Skeletal muscle cell (primary cell): ENCODE measurements around the gene MRPL9.

Experiments used
- DNase-seq: peaks from one replicate; pipeline ENCODE4 v3.0.0-alpha.2; 2010; ENCODE audit warnings: low read depth
- H3K4me3 ChIP-seq: 2 replicates; pipeline ENCODE4 v1.5.1; 2011; ENCODE audit warnings: low read depth, mild to moderate bottlenecking, control low read depth, low read length, moderate library complexity

The MRPL9 gene

DNA sequence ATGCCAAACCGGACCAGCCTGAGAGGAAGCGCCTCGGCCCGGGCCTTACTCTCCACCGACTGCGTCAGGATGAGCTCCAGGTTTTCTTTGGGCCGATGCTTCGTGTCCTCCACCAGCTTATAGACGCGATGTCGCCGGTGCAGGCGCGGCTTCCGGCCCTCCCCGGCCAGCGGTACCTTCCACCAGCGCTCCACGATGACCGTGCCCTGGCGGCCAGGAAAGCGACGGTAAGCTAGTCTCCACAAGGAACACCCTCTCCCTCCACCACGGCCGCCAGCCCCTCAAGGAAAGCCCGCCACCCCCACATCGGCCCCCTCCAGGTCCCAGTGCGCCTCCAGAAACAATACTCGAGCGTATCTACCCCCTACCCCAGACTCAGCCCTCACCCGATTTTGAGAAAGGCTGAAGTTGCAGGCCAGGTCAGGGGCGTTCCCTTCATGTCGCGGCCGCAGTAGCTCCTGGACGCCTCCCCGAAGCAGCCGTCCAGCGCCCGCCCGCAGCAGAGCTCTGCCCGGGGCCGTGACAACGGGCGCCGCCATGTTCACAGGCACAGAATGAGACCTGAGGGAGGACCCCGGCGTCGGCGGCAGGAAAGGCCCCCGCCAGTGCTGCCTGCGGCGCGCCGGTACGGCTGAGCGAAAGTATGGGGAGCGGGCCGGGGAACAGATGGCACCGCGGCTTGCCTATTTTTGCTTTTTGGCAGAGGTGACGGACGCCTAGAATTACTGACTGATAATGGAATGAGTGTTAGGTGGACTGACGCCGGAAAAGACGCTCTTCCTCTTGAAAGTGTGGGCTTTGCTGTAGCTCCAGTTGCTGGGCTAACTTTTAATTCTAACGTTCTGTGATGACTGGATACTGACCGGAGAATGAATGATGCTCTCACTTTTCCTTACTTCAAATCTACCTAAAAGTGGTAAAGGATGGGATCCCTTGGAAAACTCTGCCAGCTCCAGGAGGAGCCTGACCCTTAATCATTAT lies at the start of gene MRPL9:
TSS of gene MRPL9 (minus strand) at position 556 of the 981 bp plus-strand sequence. CDS start at position 539, 17 bp downstream.
- peak within 1 kb of the TSS; percentile 87 for H3K4me3 ChIP-seq
- DNase-seq, result peak; percentile 20

DNA sequence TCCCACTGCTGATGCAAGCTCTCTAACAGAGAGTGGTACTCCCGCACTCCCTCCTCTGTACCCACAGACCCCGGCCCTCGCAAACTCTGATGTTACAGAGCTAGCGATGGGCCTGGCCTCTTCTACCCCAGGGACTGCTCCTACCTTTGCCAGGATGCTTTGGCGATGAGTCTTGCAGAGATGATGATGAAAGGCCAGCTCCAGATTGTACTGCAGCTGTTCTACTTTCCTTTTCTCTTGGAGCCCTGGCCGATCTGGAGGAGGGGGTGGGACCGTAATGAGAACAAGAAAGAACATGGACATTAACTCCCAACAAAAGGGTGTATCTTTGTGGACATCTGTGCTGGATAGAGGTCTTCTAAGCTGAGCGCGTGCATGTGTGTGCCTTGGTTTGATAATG lies 47.9 kb upstream of the MRPL9 start:
- no peak overlapping the region for H3K4me3 ChIP-seq
- DNase-seq, result peak; percentile 65

GRCh38 chr1:151809985-151810556 lies 46.8 kb upstream of the MRPL9 start:
- DNase-seq, result no peak
- no peak overlapping the region for H3K4me3 ChIP-seq

DNA sequence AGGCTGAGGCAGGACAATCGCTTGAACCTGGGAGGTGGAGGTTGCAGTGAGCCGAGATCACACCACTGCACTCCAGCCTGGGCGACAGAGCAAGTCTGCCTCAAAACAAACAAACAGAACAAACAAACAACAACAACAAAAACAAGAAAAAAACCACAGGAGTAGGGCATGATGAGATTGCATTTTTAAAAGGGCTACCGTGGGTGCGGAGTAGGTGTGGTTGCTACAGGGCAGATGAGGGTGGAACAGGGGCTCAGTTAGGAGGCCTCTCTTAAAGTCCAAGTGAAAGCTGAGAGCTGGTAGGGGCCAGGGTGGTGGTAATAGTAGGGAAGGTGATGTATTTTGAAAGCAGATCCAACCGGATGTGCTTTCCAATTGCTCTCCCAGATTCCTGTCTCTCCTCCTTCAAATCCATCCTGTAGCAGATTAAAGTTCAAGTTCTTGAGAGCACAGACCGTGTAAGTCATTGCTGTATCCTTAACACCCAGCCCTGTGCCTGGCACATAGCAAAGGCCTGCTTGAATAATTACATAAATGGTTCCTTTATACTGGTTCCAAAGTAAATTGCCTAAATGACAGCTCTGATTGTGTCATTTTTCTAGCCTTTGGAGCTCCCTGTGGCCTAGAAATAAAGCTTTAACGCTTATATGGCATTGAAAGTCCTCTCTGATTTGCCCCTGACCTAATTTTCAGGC lies 46.1 kb upstream of the MRPL9 start:
- DNase-seq, result no peak
- no peak overlapping the region for H3K4me3 ChIP-seq

GRCh38 chr1:151807766-151808165 lies 44.5 kb upstream of the MRPL9 start:
- no peak for DNase-seq
- H3K4me3 ChIP-seq, result no peak overlapping the region

- DNase-seq, result no peak
- H3K4me3 ChIP-seq, result no peak overlapping the region
Observed at GRCh38 chr1:151807131-151807530, 43.8 kb upstream of the MRPL9 start.

DNA sequence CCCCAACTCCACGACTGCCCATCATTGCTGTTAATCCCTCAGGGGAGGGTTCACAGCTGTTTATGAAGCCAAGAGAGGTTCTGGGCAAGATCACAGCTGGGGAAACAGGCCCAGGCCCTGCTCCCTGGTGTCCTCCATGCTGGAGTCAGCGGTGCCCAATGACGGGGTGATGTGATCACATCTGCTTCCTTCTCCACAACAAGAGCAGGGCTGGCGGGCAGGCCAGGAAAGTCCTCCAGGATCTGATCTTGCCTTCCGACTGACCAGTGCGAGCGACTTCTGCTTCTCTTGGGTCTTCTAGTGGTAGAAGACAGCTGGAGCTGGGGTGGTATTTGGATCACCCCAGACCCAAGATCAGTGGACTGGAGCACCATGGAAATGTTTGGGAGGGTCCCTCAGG lies 42.9 kb upstream of the MRPL9 start:
- no peak for DNase-seq
- H3K4me3 ChIP-seq, result no peak overlapping the region

DNA sequence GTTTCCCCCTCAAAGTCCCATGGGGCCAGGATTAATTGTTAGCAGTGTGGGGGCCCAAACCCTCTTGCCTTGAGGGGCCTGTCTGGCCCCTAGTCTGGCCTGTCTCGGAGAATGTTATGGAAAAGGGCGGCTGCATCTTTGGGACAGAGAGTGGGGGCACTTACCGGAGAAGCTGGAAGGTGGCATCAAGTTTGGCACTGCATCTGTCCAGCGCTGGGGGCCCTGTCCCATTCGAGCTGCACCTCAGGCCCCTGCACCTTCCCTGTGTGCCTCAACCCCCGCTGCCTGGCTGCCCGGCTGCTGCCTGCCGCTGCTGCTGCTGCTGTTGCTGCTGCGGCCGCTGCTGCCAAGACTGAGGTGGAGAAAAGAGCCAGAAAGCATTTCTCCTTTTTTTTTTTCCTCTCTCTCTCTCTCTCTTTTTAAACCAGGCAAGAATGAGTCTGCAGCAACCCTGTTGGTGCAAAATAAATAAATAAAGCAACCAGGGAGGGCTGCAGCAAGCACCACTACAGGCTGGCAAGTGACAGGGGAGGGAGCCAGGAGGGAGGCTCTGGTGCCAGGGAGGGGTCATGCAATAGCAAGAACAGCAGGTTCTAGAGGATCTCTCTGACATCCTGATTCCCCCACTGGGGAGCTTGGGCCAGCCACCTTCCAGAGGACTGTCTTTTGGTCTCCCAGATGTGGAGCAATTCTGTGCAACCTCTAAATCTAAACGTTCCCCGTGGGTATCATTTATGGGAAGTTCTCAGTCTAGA lies 41.9 kb upstream of the MRPL9 start, which contains the start of gene LINGO4:
TSS of gene LINGO4 (minus strand) at position 354 of the 755 bp plus-strand sequence. CDS start 2,715 bp downstream, outside the sequence.
- H3K4me3 ChIP-seq, result no peak within 1 kb of the TSS
- DNase-seq, result no peak

DNA sequence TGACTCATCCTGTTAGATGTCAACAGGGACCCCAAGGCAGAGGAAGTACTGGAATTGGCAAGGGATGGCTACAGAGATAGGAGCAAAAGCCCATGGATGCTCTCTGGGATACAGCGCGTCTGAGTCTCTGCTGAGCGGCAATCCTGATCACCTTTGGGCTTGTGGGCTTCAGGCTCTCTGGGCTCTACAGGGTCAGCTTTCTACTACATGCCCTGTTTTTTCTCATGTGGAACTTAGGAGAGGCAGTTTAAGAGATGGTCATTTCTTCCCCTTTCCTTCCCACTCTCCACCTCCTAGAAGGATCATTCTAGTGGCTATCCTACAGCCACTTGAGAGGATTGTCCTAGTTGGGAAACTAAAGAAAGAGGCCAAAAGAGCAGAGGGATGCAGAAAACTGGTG lies 40.6 kb upstream of the MRPL9 start:
- no peak overlapping the region for H3K4me3 ChIP-seq
- no peak for DNase-seq

DNA sequence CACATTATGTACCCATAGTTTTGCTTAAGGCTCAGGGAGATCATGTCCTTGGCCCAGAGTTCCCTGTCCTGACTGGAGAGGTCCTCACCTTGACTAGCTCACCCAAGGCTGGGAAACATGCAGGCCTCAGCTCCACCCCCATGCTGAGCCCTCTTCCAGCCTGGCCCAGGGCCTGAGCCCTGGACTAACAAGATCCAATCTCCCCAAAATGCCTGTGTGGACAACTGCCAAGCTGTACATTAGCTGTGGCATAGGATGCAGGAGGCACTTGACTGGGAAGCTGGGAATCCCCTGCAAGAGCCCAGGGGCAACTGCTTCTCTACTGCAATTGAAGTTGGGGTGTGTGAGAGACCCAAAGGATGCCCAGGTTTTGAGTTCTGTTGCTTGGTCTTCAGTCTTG lies 39.9 kb upstream of the MRPL9 start:
- DNase-seq, result no peak
- H3K4me3 ChIP-seq, result no peak overlapping the region

DNA sequence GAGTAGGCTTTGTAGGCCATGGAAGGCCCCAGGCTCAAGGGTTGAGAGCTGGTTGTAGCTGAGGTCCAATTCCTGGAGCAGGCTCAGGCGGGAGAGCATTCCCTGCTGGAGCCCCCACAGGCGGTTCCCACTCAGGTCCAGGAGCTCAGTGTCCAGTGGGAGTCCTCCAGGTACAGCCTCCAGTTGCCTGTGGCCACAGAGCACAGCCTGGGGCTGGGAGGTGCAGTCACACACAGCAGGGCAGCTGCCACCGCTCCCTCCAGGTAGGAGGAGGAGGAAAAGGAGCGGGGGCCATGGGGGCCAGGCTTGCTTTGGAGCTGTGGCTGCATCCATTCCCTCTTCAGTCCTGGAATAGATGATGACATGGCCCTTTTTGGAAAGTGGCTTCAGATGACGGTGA lies 39.1 kb upstream of the MRPL9 start:
- no peak overlapping the region for H3K4me3 ChIP-seq
- no peak for DNase-seq

DNA sequence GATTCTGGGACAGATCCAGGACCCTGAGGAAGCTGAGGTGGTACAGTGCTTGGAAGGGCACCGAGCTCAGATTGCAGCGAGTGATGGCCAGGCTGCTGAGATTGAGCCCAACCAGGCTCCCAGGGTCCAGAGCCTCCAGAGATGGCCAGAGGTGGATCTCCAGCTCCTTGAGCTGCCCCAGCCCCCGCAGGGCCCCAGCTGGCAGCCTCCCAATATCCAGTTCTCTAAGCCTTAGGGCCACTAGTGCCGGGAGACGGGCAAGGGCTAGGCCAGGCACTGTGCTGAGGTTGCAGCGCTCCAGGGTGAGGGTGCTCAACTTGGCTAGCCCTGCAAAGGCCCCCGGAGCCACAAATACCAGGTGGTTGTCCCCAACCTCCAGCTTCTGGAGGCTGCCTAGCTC lies 38.5 kb upstream of the MRPL9 start:
- no peak overlapping the region for H3K4me3 ChIP-seq
- DNase-seq, result no peak

GRCh38 chr1:151801310-151801820 lies 38.1 kb upstream of the MRPL9 start:
- DNase-seq, result no peak
- no peak overlapping the region for H3K4me3 ChIP-seq

DNA sequence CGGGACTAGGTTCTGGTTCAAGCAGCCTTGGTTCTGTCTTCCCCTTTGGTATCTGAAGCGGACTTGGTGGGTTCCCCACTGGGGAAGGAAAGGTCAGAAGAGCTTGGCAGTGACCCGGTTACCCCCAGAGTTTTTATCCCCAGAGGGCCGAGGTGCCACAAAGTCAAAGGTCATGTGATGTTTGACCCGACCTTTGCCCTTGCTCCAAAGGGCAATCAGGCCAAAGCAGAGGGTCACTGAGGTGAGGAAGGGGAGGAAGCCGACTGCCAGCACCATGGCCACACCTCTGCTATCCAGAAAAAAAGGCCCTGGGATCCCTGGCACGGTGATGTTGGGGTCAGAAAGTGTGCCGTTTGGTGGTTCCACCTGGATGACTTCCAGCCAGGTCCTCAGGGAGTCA lies 37.5 kb upstream of the MRPL9 start:
- no peak overlapping the region for H3K4me3 ChIP-seq
- DNase-seq, result no peak

DNA sequence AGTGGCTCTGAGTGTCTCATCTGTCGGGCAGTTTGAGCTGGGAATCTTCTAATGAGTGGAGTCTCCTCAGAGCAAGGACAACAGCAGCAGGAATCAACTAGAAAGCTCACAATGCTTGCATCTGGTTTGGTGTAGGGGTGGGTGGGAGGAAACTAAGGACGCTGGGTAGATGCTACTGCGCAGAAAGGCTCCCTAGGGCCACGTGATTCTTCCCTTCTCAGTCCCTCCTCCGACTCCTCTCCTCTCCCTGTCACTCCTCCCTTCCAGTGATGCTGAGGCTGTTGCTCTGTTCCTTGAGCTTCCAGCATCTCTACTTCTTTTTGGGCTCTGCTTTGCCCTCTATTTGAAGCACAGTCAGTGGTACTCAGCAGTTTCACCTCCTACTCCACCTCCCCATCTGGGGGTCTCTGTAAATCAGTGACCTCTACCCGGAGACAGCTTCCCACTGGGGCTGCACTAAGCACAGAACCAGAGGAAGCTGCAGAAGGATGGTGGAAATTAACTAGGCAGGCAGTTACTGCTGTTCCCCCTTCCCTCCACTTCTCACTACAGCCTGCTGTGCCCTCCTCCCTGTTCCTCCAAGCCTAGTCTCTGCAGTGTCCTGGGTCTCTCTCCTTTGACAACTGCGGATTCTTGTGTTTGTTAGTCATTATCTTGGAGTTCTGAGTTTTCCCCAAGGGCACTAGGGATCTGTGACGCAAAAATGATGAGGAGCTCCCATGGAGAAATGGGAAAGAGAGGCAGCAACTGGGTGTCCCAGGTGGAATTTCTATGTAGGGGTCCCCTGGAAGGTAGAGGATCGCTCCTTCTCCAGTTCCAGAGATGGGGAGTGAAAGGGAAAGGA lies 36.1 kb upstream of the MRPL9 start:
- no peak for DNase-seq
- no peak overlapping the region for H3K4me3 ChIP-seq

- DNase-seq, result no peak
- H3K4me3 ChIP-seq, result no peak overlapping the region
Observed at GRCh38 chr1:151798571-151798970, 35.3 kb upstream of the MRPL9 start.

- no peak for DNase-seq
- H3K4me3 ChIP-seq, result peak overlapping the region; percentile 71
Observed at GRCh38 chr1:151790940-151791651, 27.8 kb upstream of the MRPL9 start.
